GM18873 (cell line): ENCODE results near the gene PC.
"Not testable (repeated sequence)": the region's sequence is repeated elsewhere in the genome, so short reads cannot be mapped to it uniquely, and the experiment has no call there.

Experiments
- ATAC-seq: cut with Tn5 transposase; IDR thresholded peaks from one replicate; pipeline ENCODE4 v1.9.1; 2021; ENCODE audit warnings: mild to moderate bottlenecking, moderate library complexity, moderate number of reproducible peaks; ENCODE audit not compliant: unreplicated experiment, low FRiP score

Gene PC, protein sequence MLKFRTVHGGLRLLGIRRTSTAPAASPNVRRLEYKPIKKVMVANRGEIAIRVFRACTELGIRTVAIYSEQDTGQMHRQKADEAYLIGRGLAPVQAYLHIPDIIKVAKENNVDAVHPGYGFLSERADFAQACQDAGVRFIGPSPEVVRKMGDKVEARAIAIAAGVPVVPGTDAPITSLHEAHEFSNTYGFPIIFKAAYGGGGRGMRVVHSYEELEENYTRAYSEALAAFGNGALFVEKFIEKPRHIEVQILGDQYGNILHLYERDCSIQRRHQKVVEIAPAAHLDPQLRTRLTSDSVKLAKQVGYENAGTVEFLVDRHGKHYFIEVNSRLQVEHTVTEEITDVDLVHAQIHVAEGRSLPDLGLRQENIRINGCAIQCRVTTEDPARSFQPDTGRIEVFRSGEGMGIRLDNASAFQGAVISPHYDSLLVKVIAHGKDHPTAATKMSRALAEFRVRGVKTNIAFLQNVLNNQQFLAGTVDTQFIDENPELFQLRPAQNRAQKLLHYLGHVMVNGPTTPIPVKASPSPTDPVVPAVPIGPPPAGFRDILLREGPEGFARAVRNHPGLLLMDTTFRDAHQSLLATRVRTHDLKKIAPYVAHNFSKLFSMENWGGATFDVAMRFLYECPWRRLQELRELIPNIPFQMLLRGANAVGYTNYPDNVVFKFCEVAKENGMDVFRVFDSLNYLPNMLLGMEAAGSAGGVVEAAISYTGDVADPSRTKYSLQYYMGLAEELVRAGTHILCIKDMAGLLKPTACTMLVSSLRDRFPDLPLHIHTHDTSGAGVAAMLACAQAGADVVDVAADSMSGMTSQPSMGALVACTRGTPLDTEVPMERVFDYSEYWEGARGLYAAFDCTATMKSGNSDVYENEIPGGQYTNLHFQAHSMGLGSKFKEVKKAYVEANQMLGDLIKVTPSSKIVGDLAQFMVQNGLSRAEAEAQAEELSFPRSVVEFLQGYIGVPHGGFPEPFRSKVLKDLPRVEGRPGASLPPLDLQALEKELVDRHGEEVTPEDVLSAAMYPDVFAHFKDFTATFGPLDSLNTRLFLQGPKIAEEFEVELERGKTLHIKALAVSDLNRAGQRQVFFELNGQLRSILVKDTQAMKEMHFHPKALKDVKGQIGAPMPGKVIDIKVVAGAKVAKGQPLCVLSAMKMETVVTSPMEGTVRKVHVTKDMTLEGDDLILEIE

DNA sequence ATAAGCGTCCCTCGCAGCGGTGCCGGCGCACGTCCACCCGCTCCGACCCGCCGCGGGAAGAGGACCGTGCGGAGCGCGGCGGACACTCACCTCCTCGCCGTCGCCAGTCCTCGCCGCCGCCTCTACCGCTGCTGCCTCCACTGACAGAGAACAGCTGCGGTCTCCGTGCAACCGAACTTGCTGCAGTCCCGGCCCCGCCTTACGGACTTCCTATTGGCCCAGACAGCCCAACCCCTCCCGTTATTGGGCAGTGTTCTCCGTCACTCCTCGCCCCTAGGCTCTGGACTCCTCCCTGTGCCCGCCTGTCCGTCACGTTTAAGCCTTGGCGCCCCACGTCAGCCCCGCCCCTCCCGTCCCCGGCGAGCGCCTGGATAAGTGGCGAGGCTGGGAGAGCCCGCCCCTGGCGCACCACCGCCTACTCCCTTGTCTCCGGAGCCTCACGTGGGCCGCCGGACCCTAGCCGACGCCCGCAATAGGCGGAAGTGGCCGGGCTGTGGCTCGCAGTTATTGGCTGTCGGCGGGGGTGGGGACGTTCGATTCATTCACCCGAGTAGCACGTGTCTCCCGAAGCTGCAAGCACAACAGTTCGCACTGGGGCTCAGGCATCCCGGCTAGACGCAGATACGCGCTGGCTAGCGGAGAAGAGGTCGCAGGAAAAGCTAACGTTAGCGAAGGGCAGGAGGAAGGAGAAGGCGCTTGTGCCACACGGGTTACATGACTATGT lies at the start of gene PC:
Gene PC (minus strand): TSS at position 152 of the 724 bp plus-strand sequence. CDS start 86,224 bp downstream, outside the sequence.
- ATAC-seq, result peak; percentile 75

DNA sequence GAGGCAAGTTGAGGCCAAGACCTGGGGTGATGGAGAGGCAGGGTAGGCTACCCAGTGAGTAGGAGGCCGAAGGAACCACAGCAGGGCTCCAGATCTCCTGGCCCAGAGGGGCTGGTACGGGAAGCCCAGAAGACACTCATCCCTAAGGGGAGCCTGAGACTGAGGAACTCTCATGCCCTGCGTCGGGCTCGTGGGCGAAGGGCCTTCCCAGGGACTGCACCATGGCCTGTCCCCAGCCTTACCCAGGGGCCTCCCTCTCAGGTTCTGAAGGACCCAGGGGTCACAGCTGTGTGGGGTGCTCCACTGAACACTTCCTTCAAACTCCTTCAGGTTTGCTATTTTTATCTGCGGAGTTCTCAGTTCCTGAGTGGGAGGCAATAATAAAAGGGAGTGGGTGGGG lies 48.9 kb upstream of the PC start:
- no peak for ATAC-seq

DNA sequence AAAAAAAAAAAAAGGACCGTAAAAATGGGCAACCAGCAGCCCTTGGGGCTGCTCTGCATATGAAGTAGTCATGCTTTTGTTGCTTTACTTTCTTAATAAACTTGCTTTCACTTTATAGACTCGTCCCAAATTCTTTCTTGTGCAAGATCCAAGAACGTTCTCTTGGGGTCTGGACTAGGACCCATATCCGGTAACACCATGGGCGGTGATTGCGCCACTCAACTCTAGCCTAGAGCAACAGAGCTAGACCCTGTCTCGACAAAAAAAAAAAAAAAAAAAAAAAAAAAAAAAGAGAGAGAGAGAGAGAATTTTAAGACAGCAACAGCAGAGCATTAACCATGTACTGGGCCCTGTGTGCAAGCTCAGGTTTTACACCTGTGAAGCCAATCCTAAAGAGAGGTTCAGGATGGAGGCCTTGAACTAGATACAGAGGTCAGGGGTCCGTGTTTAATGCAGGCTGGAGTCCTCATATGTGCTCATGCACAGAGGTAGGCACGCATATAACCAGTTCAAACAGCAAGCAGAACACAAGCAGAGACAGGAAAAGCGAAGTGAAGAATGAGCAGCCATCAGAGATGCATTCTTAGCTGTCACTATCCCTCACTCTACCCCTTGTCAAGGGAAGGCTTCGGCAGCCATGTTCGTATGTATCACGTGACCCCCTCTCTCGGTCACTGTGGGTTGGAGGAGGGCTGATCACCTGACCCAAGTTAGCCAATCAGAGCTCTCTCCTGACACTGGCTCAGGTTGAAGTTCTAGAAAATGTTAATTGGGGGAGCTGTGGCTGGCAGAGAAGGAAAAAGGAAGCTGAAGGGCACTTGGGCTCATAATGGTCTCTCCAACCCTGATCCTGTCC lies 48.1 kb upstream of the PC start:
- ATAC-seq, result no peak

DNA sequence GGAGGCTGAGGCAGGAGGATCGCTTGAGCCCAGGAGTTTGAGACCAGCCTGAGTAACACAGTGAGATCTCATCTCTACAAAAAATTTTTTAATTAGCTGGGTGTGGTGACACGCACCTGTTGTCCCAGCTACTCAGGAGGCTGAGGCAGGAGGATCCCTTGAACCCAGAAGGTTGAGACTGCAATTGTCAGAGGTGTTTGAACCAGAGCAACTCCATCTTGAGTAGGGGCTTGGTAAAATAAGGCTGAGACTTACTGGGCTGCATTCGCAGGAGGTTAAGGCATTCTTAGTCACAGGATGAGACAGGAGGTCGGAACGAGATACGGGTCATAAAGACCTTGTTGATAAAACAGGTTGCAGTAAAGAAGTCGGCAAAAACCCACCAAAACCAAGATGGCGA lies 47.0 kb upstream of the PC start:
- not testable (repeated sequence) for ATAC-seq

DNA sequence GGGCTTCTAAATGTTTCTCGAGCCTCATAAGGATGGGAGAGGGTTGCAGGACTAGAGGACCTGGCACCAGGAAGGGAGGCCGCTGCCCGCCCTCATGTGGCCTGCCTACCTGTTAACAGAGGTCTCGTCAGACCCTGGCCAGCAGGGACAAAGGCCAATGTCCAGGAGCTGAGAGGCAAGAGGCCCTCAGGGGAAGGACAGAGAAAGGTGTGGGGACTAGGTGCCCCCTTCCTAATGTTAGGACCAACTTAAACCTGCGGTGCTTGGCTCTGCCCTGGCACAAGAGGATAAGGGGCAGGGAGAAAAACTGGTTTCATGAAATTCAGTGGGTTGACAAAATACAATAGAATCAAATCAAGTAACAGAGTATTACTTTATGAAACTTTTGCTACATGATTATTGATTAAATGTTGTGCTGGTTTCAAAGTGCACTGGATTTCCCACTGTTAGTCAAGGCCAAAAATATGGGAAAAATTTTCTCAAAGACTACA lies 44.8 kb upstream of the PC start:
- no peak for ATAC-seq

DNA sequence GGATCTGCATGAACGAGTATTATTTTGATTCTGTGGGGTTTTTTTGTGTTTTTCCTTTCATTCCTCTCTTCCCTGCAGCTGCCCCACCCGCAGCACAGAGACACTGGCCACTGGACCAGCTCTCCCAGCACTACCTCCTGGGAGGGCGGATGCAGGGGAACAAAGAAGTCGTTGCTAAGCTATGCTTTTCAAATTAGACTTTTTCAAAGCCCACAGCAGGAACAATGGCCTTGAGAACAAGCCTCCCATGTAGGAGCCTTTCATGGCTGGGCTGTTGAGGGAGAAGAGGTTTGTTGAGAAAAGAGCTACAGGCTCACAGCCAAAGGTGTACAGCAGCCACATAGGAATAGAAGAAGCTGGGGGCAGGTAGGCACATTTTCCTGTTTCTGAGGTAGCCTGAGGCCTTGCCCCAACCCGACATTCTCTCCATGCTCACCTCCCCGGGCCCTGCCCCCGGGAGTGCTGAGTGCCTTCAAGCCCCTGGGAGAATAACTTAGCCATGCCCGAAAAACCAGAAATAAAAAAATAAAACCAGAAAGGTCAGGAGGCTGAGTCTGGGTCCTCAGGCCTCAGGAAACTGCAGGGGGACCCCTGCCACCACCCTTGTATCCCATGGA lies 44.2 kb upstream of the PC start:
- ATAC-seq, result no peak

DNA sequence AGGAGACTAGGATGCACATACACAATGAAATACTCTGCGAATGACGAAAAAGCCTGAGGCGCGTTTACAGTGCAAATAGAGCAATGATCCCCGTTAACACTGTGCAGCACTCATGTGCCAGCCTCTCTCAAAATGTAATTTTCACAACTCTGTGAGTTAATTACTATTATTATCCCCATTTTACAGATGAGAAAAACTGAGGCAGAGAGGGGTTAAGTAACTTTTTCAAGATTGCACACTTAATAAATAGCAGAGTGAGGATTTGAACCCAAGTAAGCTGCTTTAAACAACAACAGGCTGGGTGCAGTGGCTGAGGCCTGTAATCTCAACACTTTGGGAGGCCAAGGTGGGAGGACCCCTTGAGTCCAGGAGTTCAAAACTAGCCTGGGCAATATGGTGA lies 43.1 kb upstream of the PC start:
- ATAC-seq, result no peak

DNA sequence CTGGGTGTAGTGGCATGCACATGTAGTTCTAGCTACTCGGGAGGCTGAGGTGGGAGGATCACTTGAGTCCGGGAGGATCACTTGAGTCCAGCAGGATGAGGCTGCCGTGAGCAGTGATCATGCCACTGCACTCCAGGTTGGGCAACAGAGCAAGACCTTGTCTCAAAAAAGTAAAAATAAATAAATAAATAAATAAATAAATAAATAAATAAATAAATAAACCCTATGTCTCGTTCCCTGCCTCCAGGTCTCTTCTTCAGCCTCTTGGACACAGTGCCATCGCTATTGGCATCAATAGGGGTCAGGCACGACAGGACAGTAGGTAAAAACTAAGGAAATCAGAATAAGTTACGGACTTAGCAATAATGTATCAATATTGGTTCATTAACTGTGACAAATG lies 41.4 kb upstream of the PC start:
- ATAC-seq, result no peak

DNA sequence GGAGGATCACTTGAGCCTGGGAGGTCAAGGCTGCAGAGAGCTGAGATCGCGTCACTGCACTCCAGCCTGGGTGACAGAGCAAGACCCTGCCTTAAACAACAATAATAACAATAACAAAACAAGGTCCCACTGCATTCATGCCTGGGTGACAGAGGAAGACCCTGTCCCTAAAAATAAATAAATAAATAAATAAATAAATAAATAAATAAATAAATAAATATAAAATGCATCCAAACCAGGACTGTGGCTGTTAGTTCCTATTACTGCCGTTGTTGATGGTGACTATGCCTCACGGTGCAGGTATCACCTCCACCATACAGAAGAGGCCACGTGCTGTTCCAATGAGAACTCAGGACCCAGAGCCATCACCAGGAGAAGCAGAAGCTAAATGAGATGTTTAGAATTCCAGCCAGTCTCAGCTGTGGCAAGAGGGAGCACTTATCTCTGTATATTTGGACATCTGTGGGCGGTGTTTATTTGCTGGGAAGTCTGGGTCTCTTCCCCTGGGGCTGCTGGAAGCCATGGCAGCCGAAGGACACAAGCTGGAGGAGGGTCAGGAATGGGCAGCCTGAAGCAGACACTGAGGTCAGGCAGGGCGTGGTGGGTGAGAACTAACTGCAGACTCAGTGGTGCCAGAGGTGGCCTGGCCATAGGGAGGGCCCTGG lies 38.6 kb upstream of the PC start:
- ATAC-seq, result no peak

DNA sequence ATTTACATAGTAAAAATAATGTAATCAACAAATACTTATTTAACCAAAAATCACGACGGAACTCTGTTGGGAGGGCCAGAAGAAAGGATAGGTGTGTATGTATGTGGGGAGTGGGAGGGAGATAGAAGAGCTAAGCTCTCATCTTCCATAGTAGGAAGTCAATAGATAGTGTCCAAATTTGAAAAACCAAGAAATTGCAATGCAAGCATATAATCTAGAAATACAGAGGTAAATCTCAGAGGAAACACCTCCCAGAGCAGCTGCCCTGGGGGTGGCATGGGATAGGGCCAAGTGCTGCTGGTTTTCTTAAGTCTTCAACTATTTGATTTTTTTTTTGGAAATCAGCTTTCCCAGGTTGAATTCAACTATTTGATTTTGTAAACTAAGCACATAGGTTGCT lies 33.9 kb upstream of the PC start:
- no peak for ATAC-seq

DNA sequence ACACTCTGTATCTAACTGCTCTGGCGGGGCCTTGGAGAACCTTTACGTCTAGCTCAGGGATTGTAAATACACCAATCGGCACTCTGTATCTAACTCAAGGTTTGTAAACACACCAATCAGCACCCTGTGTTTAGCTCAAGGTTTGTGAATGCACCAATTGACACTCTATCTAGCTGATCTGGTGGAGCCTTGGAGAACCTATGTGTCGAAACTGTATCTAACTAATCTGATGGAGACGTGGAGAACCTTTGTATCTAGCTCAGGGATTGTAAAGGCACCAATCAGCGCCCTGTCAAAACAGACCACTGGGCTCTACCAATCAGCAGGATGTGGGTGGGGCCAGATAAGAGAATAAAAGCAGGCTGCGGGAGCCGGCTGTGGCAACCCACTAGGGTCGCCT lies 31.2 kb upstream of the PC start:
- not testable (repeated sequence) for ATAC-seq

DNA sequence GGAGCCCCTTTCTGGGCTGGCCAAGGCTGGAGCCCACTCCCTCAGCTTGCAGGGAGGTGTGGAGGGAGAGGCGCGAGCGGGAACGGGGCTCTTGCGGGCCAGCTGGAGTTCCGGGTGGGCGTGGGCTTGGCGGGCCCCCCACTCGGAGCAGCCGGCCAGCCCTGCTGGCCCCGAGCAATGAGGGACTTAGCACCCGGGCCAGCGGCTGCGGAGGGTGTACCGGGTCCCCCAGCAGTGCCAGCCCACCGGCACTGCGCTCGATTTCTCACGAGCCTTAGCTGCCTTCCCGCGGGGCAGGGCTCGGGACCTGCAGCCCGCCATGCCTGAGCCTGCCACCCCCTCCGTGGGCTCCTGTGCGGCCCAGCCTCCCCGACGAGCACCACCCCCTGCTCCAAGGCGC lies 30.6 kb upstream of the PC start:
- ATAC-seq, result not testable (repeated sequence)

DNA sequence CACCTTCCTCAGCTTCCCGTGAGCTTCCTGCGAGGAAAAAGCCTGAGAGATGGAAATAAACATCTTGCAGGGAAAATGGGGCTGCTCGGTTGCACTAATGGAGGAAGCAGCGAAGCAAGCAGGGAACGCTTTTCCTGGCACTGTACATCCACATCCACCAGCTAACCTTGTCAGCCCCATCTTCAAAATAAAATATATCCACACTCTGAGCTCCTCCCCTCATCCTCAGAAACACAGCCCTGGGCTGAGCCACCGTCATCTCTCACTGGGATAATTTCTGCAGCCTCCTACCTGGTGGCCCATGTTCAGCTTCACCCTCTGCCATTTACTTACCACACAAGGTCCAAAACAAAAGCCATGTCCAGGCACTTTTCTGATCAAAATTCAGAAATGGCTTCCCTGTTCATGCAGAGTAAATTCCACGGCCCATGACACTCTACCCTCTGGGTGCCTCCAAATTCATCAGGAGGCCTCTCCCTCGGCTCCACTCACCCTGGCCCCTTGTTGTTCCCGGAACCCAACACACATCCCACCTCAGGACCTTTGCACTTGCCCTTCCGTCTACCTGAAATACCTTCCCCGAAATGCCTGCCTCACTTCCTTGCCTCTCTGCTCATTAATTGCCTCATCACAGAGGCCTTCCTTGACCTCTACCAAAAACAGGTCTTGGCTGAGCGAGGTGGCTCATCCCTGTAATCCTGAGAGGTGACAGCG lies 29.9 kb upstream of the PC start:
- ATAC-seq, result no peak

DNA sequence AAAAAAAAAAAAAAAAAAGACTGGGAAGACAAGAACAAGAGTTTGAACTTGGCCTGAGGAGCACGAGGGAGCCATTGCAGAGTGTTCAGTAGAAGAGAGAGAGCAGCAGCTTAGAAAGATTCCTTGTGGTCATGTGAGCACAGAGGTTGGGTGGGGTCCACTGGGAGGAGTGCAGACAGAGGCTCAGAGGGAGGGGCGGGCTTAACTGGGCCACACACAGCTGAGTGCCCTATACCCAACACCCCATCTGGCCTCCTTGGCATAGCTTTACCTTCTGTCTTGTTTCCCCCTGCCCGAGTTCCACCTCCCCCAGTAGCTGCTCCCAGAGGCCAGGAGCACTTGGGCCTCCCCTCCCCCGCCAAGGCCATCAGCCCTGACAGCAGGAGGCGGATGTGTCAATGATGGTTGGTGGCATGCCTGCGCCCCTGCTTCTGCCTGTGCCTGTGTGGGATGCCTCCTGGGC lies 29.0 kb upstream of the PC start:
- ATAC-seq, result no peak

DNA sequence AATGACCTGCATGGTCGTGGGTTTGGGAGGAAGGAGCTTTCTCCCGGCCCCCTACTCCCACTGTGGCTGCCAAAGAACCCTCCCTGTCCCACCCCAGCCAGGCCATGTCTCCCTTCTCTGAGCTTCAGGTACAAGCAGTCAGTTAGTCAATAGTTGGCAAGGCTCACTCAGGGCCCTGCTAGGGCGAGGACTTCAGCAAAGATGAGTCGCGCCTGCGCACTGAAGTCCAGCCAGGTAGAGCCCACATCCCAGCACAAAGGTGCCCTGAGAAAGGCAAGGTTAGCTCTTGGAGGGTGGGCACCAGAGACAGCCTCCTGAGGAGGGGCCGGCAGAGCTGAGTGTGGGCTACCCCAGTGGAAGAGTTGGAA lies 28.0 kb upstream of the PC start:
- ATAC-seq, result no peak

DNA sequence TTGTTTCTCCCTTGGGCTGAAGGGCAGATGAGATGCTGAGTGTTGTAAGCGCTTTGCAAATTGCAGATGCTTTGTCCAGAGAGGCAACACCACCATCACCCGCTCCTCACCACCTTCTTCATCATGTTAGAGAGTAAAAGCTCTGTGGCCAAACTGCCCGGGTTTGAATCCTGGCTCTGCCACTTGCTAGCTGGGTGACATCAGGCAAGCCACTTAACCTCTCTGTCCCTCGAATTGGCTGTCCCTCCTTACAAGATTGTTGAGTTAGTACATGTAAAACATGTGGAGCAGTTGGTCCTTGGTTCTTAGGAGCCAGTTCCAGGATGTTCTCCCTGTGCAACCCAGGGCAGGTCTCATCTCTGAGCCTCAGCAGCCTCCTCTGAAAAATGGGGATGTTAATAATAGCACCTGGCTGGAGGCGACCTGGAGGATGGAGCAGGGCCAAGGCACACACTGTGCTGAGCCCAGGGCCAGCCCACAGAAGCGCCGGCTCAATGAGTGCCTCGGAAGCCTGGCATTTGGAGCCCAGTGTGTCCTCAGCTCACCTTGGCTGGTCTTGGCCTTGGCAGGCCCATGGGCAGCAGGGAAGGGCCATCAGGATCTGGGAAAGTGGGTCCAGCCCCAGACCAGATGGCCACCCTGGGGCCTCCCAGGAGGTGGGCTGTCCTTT lies 27.5 kb upstream of the PC start:
- ATAC-seq, result no peak

DNA sequence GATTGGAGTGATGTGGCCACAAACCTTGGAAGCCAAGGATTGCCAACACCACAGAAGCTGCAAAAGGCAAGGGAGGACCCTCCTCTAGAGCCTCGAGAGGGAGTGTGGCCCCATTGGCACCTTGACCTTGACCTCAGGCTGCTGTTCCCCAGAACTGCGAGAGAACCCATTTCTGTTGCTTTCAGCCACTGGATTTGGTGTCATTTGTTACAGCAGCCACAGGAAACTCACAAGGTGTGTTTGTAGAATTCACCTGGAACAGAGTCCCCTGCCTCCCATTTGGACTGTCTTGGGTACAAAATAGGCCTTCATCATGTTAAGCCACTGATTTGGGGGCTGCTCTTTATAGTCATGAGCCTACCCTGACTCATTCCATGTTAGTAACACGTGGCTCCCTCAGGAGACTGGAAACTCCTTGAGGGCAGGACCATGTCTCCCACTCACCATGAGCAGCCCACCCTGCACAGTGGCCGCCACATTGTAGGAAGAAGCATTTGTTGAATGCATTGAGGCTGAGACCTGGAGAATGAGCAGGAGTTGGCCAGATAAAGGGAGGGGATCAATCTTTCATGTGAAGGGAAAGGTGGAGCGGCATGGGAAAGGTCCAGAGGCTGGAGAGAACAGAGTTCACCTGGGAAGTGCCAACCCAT lies 25.2 kb upstream of the PC start:
- no peak for ATAC-seq
